GM12878 (cell line): ENCODE results near the gene DISP3. TPM values are rescaled to one million over a fixed set of nuclear protein-coding genes. Genes with fewer than 3 reads are reported as not detected.
A peak's percentile ranks its signal among the peaks of the same experiment; 100 is the strongest.

Experiments
- ATAC-seq: fragments of 200-7000 bp; cut with Tn5 transposase; 3 replicates; pipeline ENCODE4 v1.9.1; 2020; ENCODE audit warnings: mild to moderate bottlenecking, moderate library complexity
- BruUV-seq: library from RNA; stranded (reverse); fragments of 400-500 nt; replicated peaks from 2 replicates; lab custom pipeline; 2021; lab: Mats Ljungman, UMichigan
- CTCF ChIA-PET: fragments of 300-600 bp; sonication (Branson Sonifier 250); formaldehyde crosslinking; extraction: SDS; loops from one replicate; lab custom pipeline; 2021; ENCODE audit warnings: inconsistent platforms; lab: Yijun Ruan, JAX
- POLR2A ChIA-PET: fragments of 350-600 bp; formaldehyde crosslinking; extraction: SDS; loops from one replicate; lab custom pipeline; 2021; ENCODE audit warnings: inconsistent platforms; lab: Charles Lee
- RAD21 ChIA-PET: fragments of 300-600 bp; sonication (Branson Sonifier 250); formaldehyde crosslinking; loops from one replicate; lab custom pipeline; 2023; ENCODE audit warnings: antibody characterized with exemption; ENCODE audit not compliant: unreplicated experiment; lab: Charles Lee
- SMC1A ChIA-PET: fragments of 300-600 bp; sonication (Branson Sonifier 250); formaldehyde crosslinking; loops from one replicate; lab custom pipeline; 2023; ENCODE audit not compliant: unreplicated experiment, uncharacterized antibody; lab: Charles Lee
- DNase-seq: peaks from one replicate; pipeline ENCODE4 v3.0.0-alpha.2; 2011; ENCODE audit warnings: low read depth, low spot score
- FAIRE-seq: peaks from 3 replicates; lab custom pipeline; 2011; peaks lifted over from hg19 to GRCh38; lab: Jason Lieb, UNC
- H2AFZ ChIP-seq: 2 replicates; pipeline ENCODE4 v1.6.0; 2011; ENCODE audit warnings: low read depth, low read length, control low read depth; ENCODE audit not compliant: control insufficient read depth
- H3K27ac ChIP-seq: 2 replicates; pipeline ENCODE4 v1.5.1; 2011; ENCODE audit warnings: control low read depth; ENCODE audit not compliant: control insufficient read depth, insufficient read depth
- H3K27me3 ChIP-seq, 2 experiments: replicated peaks in 1 of 2; 2 replicates each; pipeline versions ENCODE4 v1.6.0 to v1.6.1; 2011; ENCODE audit warnings: low read length in 1 of 2; ENCODE audit not compliant: control insufficient read depth in 2 of 2, insufficient read depth in 2 of 2
- H3K36me3 ChIP-seq, 2 experiments: 2 replicates each; pipeline ENCODE4 v1.5.1; 2011; ENCODE audit warnings: low read length in 1 of 2; ENCODE audit not compliant: control insufficient read depth in 2 of 2, insufficient read depth in 2 of 2
- H3K4me1 ChIP-seq: 2 replicates; pipeline ENCODE4 v1.6.1; 2011; ENCODE audit warnings: mild to moderate bottlenecking, low read length, moderate library complexity, mixed read lengths; ENCODE audit not compliant: control insufficient read depth, insufficient read depth
- H3K4me2 ChIP-seq: 2 replicates; pipeline ENCODE4 v1.6.0; 2011; ENCODE audit warnings: control low read depth; ENCODE audit not compliant: control insufficient read depth, insufficient read depth
- H3K4me3 ChIP-seq: fragments of 200-600 bp; sonication (generic); 2 replicates; pipeline ENCODE4 v1.5.1; 2016
- H3K79me2 ChIP-seq: 2 replicates; pipeline ENCODE4 v1.6.0; 2011; ENCODE audit warnings: low read length; ENCODE audit not compliant: control insufficient read depth, insufficient read depth
- H3K9ac ChIP-seq: 2 replicates; pipeline ENCODE4 v1.8.0; 2011; ENCODE audit warnings: low read length, control low read depth, mixed read lengths; ENCODE audit not compliant: control insufficient read depth, insufficient read depth
- H3K9me3 ChIP-seq: replicated peaks from 3 replicates; pipeline ENCODE4 v1.5.1; 2011; ENCODE audit warnings: mild to moderate bottlenecking, low read length; ENCODE audit not compliant: control insufficient read depth, insufficient read depth
- H4K20me1 ChIP-seq: 2 replicates; pipeline ENCODE4 v1.6.0; 2011; ENCODE audit not compliant: control insufficient read depth, insufficient read depth
- BMI1 ChIP-seq: fragments of 450-650 bp; IDR thresholded peaks from 2 replicates; pipeline ENCODE4 v1.6.1; 2016; ENCODE audit warnings: mild to moderate bottlenecking, moderate library complexity, borderline replicate concordance
- GABPA ChIP-seq: IDR thresholded peaks from 2 replicates; pipeline ENCODE4 v1.6.1; 2014; ENCODE audit warnings: antibody characterized with exemption, low read depth, mild to moderate bottlenecking, inconsistent platforms
- MTA3 ChIP-seq: IDR thresholded peaks from 2 replicates; pipeline ENCODE4 v1.6.1; 2012; ENCODE audit warnings: low read length, inconsistent platforms, borderline replicate concordance
- RAD21 ChIP-seq: IDR thresholded peaks from 2 replicates; pipeline ENCODE4 v1.6.1; 2011; ENCODE audit warnings: mild to moderate bottlenecking, low read depth, low read length, moderate library complexity; ENCODE audit not compliant: insufficient read depth
- SMC3 ChIP-seq: IDR thresholded peaks from 2 replicates; pipeline ENCODE4 v1.6.1; 2011; ENCODE audit warnings: low read length, improper control_type of control experiment, borderline replicate concordance
- SPI1 ChIP-seq: IDR thresholded peaks from 2 replicates; pipeline ENCODE4 v1.6.1; 2011; ENCODE audit warnings: low read depth, mild to moderate bottlenecking, low read length, moderate library complexity, borderline replicate concordance; ENCODE audit not compliant: insufficient read depth
- WRNIP1 ChIP-seq: IDR thresholded peaks from 2 replicates; pipeline ENCODE4 v1.6.1; 2011; ENCODE audit warnings: low read depth, low read length, improper control_type of control experiment, borderline replicate concordance
- WGBS: methylation state at CpG from one replicate; pipeline ENCODE4 v1.1.6; 2016; ENCODE audit warnings: low lambda C conversion rate; ENCODE audit not compliant: insufficient replicate concordance, insufficient coverage; ENCODE audit errors: missing lambda C conversion rate; 5-methylcytosine and 5-hydroxymethylcytosine counted together
- in situ Hi-C: fragments of 300-500 bp; cut with MboI; formaldehyde crosslinking; loops from 9 replicates; pipeline ENCODE4 v1.14.3; 2018; ENCODE audit warnings: mixed read lengths
- intact Hi-C: fragments of 100-400 bp; cut with micrococcal nuclease; formaldehyde crosslinking; loops from one replicate; pipeline ENCODE4 v1.14.2; 2022; ENCODE audit not compliant: unreplicated experiment
- polyA plus RNA-seq, 11 experiments: library from polyadenylated mRNA; depleted of rRNA in 4 of 11; unstranded in 6 of 11; stranded (reverse) in 5 of 11; fragments of >200 nt; fragmentation: Nextera tagmentation in 4 of 11; fragmentation: Illumina TruSeq in 1 of 11; extraction: Ambion mirVana in 4 of 11; extraction: Trizol in 1 of 11; gene quantifications; 1 replicate in 1 of 11; 2 replicates in 10 of 11; pipeline versions ENCODE4 v1.2.1 to v1.2.3, GENCODE V29; 2011 to 2016; ENCODE audit warnings: inconsistent platforms in 2 of 11, missing spikeins in 2 of 11, low read depth in 1 of 11
- total RNA-seq, 4 experiments: library from RNA; depleted of rRNA in 3 of 4; stranded (reverse); fragments of >200 nt in 3 of 4; fragmentation: Illumina TruSeq in 1 of 4; extraction: Trizol in 1 of 4; gene quantifications; 2 replicates each; pipeline versions ENCODE4 v1.2.1 to v1.2.3, GENCODE V29; 2013 to 2021
- TF ChIP-seq, protein P1 (sequence below): fragments of 450-650 bp; IDR thresholded peaks from 2 replicates; pipeline ENCODE4 v1.6.1; 2017; ENCODE audit warnings: low read depth, mild to moderate bottlenecking, moderate library complexity
- TF ChIP-seq, protein P2 (sequence below): IDR thresholded peaks from 2 replicates; pipeline ENCODE4 v1.6.1; 2012; ENCODE audit warnings: low read depth, low read length, improper control_type of control experiment
- TF ChIP-seq, protein P3 (sequence below): fragments of 450-650 bp; formaldehyde crosslinking; IDR thresholded peaks from 2 replicates; pipeline ENCODE4 v1.4.0; 2020; ENCODE audit warnings: mild to moderate bottlenecking, moderate library complexity

The DISP3 gene
- total and polyA plus RNA-seq, 10 of the 15 experiments (the other 5 are each of a cell fraction or from before 2014, with no cell fraction given) = under 0.01 to 0.18 (median 0.09) TPM; not detected in 2

DNA sequence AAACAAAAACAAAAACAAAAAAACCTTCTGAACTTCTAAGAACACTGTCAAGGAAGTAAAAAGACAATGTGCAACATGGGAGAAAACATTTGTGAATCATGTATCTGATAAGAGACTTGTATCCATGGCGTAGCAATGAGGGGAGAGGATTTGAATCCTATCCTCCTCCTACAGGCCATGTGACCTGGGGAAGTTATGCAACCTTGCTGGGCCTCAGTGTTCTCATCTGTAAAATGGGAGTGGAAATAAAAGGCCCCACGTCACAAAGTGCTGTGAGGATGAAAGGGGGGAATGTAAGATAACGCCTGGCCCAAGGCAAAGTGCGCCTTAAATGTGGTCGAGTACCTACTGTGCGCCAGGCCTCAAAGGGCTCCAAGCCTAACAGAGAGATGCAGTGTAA lies 83.7 kb downstream of the DISP3 start (continued):
- TF ChIP-seq SMC3 (no peak), WRNIP1 (no peak), MTA3 (no peak), BMI1 (no peak)
- TF ChIP-seq, protein P1, sequence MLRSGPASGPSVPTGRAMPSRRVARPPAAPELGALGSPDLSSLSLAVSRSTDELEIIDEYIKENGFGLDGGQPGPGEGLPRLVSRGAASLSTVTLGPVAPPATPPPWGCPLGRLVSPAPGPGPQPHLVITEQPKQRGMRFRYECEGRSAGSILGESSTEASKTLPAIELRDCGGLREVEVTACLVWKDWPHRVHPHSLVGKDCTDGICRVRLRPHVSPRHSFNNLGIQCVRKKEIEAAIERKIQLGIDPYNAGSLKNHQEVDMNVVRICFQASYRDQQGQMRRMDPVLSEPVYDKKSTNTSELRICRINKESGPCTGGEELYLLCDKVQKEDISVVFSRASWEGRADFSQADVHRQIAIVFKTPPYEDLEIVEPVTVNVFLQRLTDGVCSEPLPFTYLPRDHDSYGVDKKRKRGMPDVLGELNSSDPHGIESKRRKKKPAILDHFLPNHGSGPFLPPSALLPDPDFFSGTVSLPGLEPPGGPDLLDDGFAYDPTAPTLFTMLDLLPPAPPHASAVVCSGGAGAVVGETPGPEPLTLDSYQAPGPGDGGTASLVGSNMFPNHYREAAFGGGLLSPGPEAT = no peak
- TF ChIP-seq, protein P2, sequence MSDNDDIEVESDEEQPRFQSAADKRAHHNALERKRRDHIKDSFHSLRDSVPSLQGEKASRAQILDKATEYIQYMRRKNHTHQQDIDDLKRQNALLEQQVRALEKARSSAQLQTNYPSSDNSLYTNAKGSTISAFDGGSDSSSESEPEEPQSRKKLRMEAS = no peak

DNA sequence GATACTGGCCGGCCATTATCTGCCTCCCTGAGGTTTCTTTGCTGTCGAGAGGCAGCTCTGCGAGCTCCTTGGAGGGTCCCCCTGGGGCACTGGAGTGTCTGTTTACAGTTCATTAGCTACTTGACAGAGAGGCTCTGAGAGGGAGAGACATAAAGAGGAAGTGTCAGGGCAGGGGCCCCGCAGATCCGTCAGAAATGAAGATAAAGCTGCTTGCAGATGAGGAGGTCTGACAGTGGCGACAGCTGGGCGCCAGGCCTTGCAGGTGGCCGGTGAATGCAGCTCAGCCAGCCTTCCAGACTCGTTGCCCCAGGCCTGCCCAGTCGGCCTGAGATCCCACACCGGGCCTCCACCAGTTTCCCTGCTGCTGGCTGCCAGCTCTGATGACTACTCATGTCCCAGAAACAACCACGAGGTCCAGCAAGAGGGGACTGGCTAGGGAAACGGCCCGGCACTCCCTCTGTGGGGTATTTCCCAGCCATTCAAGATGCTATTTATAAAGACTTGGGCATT lies 84.7 kb downstream of the DISP3 start:
- TF ChIP-seq, protein P2 = no peak
- peak; percentile 74 for TF ChIP-seq SPI1
- no peak for TF ChIP-seq RAD21
- TF ChIP-seq, protein P3, sequence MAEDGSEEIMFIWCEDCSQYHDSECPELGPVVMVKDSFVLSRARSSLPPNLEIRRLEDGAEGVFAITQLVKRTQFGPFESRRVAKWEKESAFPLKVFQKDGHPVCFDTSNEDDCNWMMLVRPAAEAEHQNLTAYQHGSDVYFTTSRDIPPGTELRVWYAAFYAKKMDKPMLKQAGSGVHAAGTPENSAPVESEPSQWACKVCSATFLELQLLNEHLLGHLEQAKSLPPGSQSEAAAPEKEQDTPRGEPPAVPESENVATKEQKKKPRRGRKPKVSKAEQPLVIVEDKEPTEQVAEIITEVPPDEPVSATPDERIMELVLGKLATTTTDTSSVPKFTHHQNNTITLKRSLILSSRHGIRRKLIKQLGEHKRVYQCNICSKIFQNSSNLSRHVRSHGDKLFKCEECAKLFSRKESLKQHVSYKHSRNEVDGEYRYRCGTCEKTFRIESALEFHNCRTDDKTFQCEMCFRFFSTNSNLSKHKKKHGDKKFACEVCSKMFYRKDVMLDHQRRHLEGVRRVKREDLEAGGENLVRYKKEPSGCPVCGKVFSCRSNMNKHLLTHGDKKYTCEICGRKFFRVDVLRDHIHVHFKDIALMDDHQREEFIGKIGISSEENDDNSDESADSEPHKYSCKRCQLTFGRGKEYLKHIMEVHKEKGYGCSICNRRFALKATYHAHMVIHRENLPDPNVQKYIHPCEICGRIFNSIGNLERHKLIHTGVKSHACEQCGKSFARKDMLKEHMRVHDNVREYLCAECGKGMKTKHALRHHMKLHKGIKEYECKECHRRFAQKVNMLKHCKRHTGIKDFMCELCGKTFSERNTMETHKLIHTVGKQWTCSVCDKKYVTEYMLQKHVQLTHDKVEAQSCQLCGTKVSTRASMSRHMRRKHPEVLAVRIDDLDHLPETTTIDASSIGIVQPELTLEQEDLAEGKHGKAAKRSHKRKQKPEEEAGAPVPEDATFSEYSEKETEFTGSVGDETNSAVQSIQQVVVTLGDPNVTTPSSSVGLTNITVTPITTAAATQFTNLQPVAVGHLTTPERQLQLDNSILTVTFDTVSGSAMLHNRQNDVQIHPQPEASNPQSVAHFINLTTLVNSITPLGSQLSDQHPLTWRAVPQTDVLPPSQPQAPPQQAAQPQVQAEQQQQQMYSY (CRISPR knock-in tag) = no peak
- no peak for TF ChIP-seq GABPA
- intact Hi-C loops = no loop called here
- ChIA-PET POLR2A (no interaction called here), RAD21 (no interaction called here), SMC1A (no interaction called here), CTCF (interaction anchor here (0.8 kb wide), 1 partner anchor 8 kb away, joined by 4 read pairs; no protein-coding TSS in a partner anchor)
- H3K79me2 ChIP-seq = no peaks in the 10 kb centered on the region
- no peaks in the 10 kb centered on the region for H3K4me1 ChIP-seq
- no peak overlapping the region for H3K27ac ChIP-seq
- no peak overlapping the region for H2AFZ ChIP-seq
- H3K36me3 ChIP-seq = no peaks in the 10 kb centered on the region
- ATAC-seq (peak; percentile 39; the same call in 2 of the 3 replicates), FAIRE-seq (no peak), DNase-seq (no peak)
- H3K4me3 ChIP-seq = no peak overlapping the region
- H3K4me2 ChIP-seq = no peak overlapping the region
- no TSS peak for BruUV-seq
- 1% methylated on average over 14 of the region's 14 CpGs for WGBS
- H3K9ac ChIP-seq = no peak overlapping the region
- peaks cover 0 to 2% of the 10 kb centered on the region in 2 experiments; a peak in 2 of 4 replicates for H3K27me3 ChIP-seq
- H3K9me3 ChIP-seq = no peaks in the 10 kb centered on the region
- H4K20me1 ChIP-seq = no peaks in the 10 kb centered on the region
- in situ Hi-C loops = no loop called here
